Retinal pigment epithelial cell (primary cell): ENCODE measurements around the gene NUP188.

Source experiments
- DNase-seq: peaks from one replicate; pipeline ENCODE4 v3.0.0-alpha.2; 2010; ENCODE audit warnings: low read depth
- H3K4me3 ChIP-seq: 2 replicates; pipeline ENCODE4 v1.5.1; 2011; ENCODE audit warnings: mild to moderate bottlenecking, low read length, control low read depth, moderate library complexity
- CTCF ChIP-seq: conservative IDR thresholded peaks from 2 replicates; pipeline ENCODE4 v1.5.1; 2011; ENCODE audit warnings: low read depth, low read length, control low read depth, inconsistent platforms

Gene NUP188

DNA sequence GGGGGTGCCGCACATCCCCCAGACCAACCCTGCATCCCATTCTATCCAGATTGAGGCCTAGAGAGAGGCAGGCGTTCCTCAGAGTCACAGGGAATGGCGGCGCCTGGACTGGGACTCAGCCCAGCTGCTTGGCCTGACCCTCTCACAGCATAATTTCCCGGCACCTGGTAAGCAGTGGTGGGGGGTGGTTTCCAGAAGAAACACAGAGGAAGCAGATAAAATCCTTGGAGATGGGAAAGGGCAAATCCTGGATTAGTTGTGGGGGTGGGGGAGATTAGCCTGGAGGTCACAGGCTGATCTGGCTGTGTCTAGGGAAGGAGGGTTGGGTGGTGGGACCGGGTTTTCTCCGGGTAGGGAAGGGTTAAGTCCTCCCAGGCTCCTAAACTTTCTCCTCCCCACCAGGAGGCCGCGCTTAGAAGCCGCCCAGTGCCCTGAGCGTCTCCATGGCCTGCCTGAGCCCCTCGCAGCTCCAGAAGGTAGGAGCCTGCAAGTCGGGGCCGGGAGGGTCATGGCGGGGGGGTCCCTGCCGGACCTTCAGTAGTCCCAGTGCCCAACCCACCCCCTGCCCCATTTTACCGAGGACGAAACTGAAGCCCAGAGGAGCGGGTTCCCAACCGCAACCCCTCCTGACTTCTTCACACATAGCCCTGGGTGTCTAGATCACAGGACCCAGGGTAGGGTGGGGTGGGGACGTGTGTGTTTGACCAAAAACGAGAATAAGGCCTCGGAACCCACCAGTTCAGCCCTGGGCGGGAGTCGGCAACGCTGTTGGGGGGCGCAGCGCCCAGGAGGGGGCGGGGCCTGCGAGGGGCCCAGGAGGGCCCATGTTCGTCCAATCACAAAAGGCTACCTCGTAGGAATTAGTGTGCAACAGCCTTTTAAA, 25.4 kb upstream of the NUP188 start:
- TF ChIP-seq CTCF: peak; percentile 16
- H3K4me3 ChIP-seq: peak overlapping the region; percentile 51
- peak; percentile 53 for DNase-seq

DNA sequence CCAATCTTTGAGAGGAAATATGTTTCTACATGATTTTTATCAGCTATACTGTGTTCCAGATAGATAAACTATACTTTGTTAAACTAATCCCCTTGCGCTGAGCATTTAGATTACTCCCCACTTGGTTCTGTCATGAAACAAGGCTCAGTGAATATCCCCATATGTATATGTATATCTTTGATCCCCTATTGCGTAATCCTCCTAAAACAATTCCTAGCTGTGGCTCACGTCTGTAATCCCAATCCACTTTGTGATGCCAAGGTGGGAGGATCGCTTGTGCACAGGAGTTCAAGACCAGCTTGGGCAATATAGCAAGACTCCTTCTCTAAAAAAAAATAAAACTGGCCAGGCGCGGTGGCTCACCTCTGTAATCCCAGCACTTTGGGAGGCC, 24.0 kb upstream of the NUP188 start:
- no peak overlapping the region for H3K4me3 ChIP-seq
- DNase-seq: no peak
- no peak for TF ChIP-seq CTCF

- no peak for DNase-seq
These were observed 19.6 kb upstream of the NUP188 start for GRCh38 chr9:128927731-128928411.

DNA sequence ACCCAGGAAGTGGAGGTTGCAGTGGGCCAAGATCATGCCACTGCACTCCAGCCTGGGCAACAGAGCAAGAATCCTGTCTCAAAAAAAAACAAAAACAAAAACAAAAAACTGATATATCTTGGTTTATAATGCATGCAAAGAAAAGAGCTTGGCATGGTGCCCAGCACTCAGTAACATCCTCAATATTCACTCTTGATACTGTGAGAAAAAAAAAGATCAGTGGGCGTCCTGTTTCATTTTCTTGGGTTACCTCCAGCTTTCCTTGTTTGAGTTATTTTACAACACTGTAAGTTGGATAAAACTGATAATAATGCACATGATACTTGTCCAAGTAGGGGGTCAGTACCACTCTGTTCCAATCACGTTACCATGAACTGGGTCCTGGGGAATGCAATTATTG, 18.9 kb upstream of the NUP188 start:
- no peak for DNase-seq

More at GRCh38 chr9:128927731-128928411, 19.6 kb upstream of the NUP188 start:
- peak; percentile 88 for TF ChIP-seq CTCF
- no peak overlapping the region for H3K4me3 ChIP-seq

GRCh38 chr9:128929560-128929959, 17.9 kb upstream of the NUP188 start:
- H3K4me3 ChIP-seq: no peak overlapping the region
- no peak for DNase-seq
- no peak for TF ChIP-seq CTCF

More for the DNA sequence above, 18.9 kb upstream of the NUP188 start:
- no peak overlapping the region for H3K4me3 ChIP-seq
- TF ChIP-seq CTCF: no peak

GRCh38 chr9:128933731-128934130, 13.8 kb upstream of the NUP188 start:
- DNase-seq: no peak

More at GRCh38 chr9:128933731-128934130, 13.8 kb upstream of the NUP188 start:
- no peak overlapping the region for H3K4me3 ChIP-seq
- TF ChIP-seq CTCF: no peak
